Activated naive CD4-positive, alpha-beta T cell treated with anti-CD3 and anti-CD28 coated beads, Interleukin-2, amount 50 U/mL, for 16 hours (primary cell): ENCODE results near the gene AMDHD2.
"Not testable (repeated sequence)": the region's sequence is repeated elsewhere in the genome, so short reads cannot be mapped to it uniquely, and the experiment has no call there.

Experiments used
- DNase-seq: peaks from one replicate; pipeline ENCODE4 v3.0.0-alpha.2; 2020

Gene AMDHD2

DNA sequence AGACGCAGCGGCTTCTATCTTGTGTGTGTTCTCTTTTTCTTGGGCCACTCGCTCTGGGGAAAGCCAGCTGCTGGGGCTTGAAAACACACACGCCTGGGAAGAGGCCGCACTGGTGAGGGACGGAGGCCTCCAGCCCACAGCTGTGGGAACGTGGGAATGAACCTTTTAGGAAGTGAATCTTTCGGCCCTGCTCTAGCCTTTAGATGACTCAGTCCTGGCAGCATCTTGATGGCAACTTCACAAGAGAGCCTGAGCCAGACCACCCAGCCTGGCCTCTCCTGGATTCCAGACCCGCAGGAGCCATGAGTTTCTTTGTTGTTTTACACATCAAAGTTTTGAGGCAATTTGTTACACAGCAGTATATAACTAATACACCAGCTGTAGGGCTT lies 15.4 kb downstream of the AMDHD2 start:
- DNase-seq: no peak

DNA sequence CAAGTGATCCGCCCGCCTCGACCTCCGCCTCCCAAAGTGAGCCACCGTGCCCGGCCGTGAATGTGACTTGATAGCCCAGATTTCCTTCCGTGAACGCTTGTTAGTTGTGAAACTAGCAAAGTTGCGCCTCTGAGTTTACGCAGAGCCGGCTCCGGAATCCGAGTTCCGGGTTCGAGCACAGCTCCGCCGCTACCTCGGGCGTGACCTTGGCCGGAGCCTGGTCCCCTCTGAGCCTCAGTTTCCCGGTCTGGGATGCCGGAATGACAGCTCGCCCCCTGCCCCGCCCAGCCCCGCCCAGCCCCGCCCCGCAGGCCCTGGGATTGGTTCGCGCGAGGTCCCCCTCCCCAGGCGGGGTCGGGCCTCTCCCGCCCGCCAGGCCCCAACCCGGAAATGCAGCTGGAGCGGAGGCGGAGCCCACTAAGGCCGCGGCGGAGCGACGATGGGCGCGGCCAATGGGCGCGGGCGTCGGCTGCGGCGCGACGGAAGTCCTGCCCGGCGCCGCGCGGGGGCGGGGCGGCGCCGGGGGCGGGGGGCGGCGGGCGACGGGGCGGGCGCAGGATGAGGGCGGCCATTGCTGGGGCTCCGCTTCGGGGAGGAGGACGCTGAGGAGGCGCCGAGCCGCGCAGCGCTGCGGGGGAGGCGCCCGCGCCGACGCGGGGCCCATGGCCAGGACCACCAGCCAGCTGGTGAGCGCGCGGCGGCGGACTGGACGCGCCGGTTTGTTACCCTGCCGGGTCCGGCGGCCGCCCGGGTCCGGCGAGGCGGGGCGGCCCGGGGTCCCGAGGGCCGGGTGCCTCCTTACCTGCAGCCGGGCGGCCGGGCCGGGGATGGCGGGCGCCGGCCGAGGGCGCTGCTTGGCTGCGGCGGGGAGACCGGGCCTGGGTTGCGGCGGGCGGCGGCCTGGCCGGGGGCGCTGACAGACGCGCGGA lies 17.5 kb downstream of the AMDHD2 start, which contains the start of gene PDPK1:
TSS of gene PDPK1 (plus strand) at position 571 of the 929 bp plus-strand sequence. CDS start at position 663, 92 bp downstream.
- DNase-seq: peak; percentile 95

- not testable (repeated sequence) for DNase-seq
These were observed 19.1 kb downstream of the AMDHD2 start for GRCh38 chr16:2539192-2539844.

GRCh38 chr16:2539845-2540458 lies 19.8 kb downstream of the AMDHD2 start:
- DNase-seq: not testable (repeated sequence)

GRCh38 chr16:2540912-2541311 lies 20.7 kb downstream of the AMDHD2 start:
- not testable (repeated sequence) for DNase-seq

DNA sequence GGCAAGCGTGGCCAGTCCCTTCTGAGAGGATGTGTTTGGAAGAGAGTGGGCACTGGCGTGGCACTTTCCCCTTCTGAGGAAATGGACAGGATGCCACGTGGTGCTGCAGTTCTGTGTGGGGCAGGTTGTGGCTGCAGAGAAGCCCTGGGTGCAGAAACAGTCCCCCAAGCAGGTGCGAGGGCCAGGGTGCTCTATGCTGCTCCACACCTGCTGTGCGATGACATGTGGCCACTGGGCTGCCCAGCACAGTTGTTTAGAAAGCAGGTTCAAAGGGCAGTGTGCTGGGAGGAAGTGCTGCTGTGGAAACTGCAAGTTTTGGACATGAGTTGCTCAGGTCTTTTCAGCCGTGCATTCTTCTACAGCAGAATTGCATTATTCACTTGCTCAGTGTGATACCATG lies 21.2 kb downstream of the AMDHD2 start:
- DNase-seq: not testable (repeated sequence)

DNA sequence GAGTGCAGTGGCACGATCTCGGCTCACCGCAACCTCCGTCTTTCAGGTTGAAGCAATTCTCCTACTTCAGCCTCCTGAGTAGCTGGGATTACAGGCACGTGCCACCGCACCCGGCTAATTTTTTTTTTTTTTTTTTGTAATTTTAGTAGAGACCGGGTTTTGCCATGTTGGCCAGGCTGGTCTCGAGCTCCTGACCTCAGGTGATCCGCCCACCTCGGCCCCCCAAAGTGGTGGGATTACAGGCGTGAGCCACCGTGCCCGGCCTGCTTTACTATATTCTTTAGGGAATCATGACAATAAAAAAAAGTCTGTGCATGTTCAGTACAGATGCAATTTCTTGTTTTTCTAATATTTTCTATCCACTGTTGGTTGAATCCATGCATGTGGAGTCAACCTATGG lies 23.6 kb downstream of the AMDHD2 start:
- DNase-seq: not testable (repeated sequence)

- DNase-seq: not testable (repeated sequence)
These were observed 30.2 kb downstream of the AMDHD2 start for GRCh38 chr16:2550283-2550878.

DNA sequence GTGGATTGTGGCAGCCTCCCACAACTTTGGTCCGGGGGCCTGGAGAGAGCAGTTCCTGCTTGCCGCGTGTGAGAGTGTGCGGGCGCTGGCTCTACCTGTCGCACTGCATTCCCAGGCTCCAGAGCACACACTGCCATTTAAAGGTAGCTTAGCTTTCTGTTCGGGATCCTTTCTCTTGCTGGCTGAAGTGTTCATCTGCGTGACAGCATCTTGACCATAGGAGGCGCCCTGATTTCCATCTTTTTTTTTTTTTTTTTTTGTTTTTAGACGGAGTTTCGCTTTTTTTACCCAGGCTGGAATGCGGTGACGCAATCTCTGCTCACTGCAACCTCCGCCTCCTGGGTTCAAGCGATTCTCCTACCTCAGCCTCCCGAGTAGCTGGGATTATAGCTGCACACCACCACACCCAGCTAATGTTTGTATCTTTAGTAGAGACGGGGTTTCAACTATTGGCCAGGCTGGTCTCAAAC lies 31.3 kb downstream of the AMDHD2 start:
- DNase-seq: not testable (repeated sequence)

GRCh38 chr16:2554709-2555425 lies 34.7 kb downstream of the AMDHD2 start:
- DNase-seq: not testable (repeated sequence)

GRCh38 chr16:2557150-2557549 lies 37.0 kb downstream of the AMDHD2 start:
- DNase-seq: not testable (repeated sequence)

DNA sequence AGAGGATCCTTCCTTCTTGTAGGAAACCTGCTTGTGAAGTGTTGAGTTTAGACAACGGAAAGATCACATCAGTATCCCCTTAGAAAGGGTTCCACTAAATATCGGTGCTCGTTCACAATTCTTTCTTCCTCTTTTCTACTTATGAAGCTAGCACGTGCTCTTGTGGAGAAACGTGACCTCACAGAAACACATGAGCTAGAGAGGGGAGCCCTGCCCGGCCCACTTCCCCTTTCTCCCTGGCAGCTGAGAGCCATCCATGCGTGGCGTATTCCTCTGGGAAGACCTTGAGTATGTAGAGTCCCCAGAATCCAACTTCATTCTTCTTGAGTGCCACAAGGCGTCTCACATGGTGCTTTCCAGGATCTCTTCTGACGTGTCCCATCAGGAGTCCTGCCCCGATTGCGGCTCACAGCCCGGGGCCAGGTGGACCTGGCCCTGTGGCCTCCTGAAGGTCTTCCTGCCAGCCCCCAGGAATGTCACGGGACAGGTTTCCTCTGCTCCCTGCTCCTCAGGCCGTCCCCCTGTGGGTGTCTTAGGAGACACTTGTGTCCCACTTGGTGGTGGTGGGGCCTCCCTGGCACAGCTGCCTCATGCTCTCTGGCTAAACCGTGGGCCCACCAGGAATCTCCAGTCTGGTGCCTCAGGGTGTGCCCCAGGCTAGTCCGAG lies 40.1 kb downstream of the AMDHD2 start:
- DNase-seq: not testable (repeated sequence)

DNA sequence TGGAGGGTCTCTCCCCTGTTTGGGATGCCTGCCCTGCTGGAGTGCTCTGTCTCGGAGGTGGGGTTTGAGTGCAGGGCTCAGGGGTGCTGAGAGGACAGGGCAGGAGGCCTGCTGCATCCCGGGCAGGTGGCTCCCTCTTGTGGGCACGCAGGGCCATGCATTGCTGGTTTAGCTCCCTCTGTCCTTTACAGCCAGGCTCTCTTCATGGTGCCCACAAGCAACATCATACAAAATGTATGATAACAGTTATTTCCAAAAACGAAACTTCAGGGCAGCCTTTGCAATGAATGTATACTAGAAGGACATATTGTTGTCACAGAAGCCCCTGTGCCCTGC lies 40.6 kb downstream of the AMDHD2 start:
- peak; percentile 65 for DNase-seq

DNA sequence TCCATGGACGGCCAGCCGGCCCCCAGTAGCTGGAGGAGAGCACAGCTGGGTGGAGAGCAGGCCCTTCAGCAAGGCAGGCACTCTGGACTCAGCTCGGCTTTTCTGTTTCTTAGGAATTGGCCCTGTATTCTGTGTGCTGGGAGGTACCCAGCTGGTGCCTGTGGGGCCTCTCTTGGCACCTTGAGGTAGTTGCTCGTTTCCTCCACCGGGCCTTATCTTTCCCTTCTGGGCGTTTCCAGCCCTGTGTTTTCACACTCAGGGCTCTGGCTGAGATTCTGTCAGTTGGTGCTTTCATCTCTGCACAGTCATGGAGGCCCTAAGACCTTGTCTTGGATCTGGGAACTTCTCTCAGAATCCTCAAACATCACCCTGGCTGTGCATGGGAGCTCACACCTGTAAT lies 47.3 kb downstream of the AMDHD2 start:
- not testable (repeated sequence) for DNase-seq

DNA sequence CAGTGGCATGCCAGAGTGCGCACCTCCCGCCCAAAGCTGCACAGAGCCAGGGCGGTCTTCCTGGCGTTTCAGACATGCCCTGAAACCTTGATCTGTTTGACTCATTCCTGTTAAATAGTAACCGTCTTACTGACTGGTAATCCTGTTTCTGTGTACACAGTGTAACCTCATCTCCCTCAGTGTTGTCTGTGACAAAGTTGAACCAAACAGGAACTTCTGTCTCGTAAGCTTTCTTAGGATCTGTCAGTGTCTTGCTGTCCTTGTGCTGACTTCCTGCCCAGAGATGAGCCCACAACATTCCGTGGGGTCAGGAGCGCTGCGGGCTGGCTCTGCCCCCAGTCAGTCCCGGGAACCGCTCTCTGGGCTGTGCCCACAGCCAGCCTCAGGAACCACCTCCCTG lies 48.4 kb downstream of the AMDHD2 start:
- not testable (repeated sequence) for DNase-seq

- not testable (repeated sequence) for DNase-seq
These were observed 52.5 kb downstream of the AMDHD2 start for GRCh38 chr16:2572704-2573103.

DNA sequence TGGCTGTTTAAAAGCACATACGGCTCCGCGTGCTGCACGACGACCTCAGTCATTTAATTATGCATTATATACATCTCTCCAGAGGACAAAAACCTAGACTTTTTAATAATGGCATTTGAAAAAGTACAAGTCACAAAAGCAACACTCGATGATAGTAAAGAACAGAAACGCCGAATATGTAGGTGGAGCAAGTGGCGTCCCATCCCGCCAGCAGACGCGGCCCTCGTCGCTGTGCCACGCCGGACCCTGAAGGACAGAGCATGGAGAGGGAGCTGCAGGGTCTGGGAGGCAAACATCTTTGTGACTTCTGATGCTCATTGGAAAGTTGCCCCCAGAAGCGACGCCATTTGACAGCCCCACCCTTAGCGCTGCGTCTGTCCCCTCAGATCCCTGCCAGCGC lies 55.7 kb downstream of the AMDHD2 start:
- DNase-seq: not testable (repeated sequence)

- not testable (repeated sequence) for DNase-seq
These were observed 56.9 kb downstream of the AMDHD2 start for GRCh38 chr16:2577044-2577443.

DNA sequence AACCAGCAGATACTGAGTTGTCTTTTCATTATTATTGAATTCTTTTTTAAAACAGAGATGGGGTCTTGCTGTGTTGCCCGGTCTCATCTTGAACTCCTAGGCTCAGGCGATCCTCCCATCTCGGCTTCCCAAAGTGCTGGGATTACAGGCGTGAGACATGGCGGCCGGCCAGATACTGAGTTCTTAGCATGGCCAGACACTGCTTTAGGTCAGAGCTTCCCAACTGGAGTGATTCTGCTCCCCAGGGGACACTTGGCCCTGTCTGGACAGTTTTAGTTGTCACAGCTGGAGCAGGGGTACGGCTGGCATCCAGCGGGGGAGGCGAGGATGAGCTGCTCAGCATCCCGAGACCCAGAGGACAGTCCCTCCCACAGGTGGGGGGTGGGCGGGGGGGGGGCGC lies 58.7 kb downstream of the AMDHD2 start:
- not testable (repeated sequence) for DNase-seq

DNA sequence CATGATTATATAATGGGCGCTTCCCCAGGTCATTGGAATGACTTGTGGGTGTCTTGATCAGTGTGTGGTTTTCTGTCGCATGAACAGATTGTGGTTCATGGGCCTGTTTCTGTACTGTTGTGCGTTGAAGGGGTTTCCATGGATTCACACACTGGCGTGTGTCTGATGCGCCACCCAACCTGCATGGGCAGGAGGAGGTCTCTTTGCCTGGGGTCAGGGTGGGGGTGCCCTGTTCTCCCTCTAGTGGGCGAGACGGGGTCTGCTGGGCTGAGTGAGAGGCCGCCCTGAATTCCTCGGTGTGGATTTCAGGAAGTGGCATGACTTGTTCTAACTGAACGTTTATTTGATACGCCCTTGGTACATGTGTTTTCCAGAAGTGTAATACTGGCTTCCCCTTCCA lies 60.0 kb downstream of the AMDHD2 start:
- DNase-seq: not testable (repeated sequence)

- not testable (repeated sequence) for DNase-seq
These were observed 60.6 kb downstream of the AMDHD2 start for GRCh38 chr16:2580818-2581217.
